Endothelial cell of umbilical vein (primary cell): ENCODE measurements around the gene RPL21.

Experiments used
- EZH2 ChIP-seq: IDR thresholded peaks from 2 replicates; pipeline ENCODE4 v1.6.1; 2012; ENCODE audit warnings: borderline replicate concordance, low read depth, mild to moderate bottlenecking, moderate library complexity, low read length, inconsistent platforms; ENCODE audit not compliant: severe bottlenecking
- FOS ChIP-seq: IDR thresholded peaks from 2 replicates; pipeline ENCODE4 v1.6.1; 2011; ENCODE audit warnings: mild to moderate bottlenecking, low read length, moderate library complexity, borderline replicate concordance; ENCODE audit not compliant: insufficient read depth
- MYC ChIP-seq: IDR thresholded peaks from one replicate; pipeline ENCODE4 v1.6.1; 2011; ENCODE audit warnings: mild to moderate bottlenecking, low read depth, low read length
- POLR2A ChIP-seq: IDR thresholded peaks from 2 replicates; pipeline ENCODE4 v1.6.1; 2012; ENCODE audit warnings: low read depth, mild to moderate bottlenecking, control low read depth, low read length
- POLR2AphosphoS5 ChIP-seq: IDR thresholded peaks from 2 replicates; pipeline ENCODE4 v1.6.1; 2012; ENCODE audit warnings: low read depth, mild to moderate bottlenecking, control low read depth, low read length, moderate library complexity; ENCODE audit not compliant: insufficient read depth
- TF ChIP-seq, protein P1 (sequence below), 2 donors: IDR thresholded peaks; 1 replicate in 1 of 2; 2 replicates in 1 of 2; pipeline ENCODE4 v1.5.1; 2011; ENCODE audit warnings: low read length in 2 of 2, mild to moderate bottlenecking in 2 of 2, moderate library complexity in 2 of 2, control low read depth in 1 of 2, inconsistent platforms in 1 of 2, low read depth in 1 of 2; ENCODE audit not compliant: insufficient read depth in 1 of 2; ENCODE audit errors: extremely low read depth in 1 of 2
- TF ChIP-seq, protein P2 (sequence below): IDR thresholded peaks from 2 replicates; pipeline ENCODE4 v1.6.1; 2011; ENCODE audit not compliant: insufficient read depth, insufficient read length

DNA sequence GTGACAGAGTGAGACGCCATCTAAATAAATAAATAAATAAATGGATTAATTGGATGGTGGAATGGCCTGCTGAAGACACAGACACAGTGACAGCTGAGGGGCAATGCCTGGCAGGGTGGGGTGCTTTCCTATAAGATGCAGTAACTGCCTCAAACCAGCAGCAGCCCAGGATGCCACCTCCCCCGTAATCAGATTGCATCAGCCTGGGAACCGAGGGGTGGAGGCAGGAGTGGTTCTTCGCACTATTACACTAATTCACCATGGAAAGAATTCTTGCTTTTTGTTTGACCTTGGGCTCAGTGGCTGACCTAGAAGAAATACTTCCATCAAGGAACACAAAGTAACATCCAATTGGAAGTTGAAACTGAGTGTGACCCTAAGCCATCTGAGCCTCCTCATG is 48.2 kb upstream of the RPL21 start:
- TF ChIP-seq POLR2A (no peak), POLR2AphosphoS5 (no peak), MYC (no peak), EZH2 (no peak), FOS (no peak)
- TF ChIP-seq, protein P1, sequence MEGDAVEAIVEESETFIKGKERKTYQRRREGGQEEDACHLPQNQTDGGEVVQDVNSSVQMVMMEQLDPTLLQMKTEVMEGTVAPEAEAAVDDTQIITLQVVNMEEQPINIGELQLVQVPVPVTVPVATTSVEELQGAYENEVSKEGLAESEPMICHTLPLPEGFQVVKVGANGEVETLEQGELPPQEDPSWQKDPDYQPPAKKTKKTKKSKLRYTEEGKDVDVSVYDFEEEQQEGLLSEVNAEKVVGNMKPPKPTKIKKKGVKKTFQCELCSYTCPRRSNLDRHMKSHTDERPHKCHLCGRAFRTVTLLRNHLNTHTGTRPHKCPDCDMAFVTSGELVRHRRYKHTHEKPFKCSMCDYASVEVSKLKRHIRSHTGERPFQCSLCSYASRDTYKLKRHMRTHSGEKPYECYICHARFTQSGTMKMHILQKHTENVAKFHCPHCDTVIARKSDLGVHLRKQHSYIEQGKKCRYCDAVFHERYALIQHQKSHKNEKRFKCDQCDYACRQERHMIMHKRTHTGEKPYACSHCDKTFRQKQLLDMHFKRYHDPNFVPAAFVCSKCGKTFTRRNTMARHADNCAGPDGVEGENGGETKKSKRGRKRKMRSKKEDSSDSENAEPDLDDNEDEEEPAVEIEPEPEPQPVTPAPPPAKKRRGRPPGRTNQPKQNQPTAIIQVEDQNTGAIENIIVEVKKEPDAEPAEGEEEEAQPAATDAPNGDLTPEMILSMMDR (IDR thresholded peaks at IDR 0.05; ENCODE audit: extremely low read depth in 1 of 2, insufficient read depth in 1 of 2, low read depth in 1 of 2, low read length in 2 of 2) = no peak
- TF ChIP-seq, protein P2, sequence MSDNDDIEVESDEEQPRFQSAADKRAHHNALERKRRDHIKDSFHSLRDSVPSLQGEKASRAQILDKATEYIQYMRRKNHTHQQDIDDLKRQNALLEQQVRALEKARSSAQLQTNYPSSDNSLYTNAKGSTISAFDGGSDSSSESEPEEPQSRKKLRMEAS = no peak
